DMS153 (cell line): Measurements from ENCODE around the gene ODAM.
"Not testable (repeated sequence)": the region's sequence is repeated elsewhere in the genome, so short reads cannot be mapped to it uniquely, and the experiment has no call there.

ENCODE experiments used
- DNase-seq: peaks from one replicate; lab custom pipeline; 2025; lab: John Stamatoyannopoulos, UW

ODAM gene

GRCh38 chr4:70221818-70222217 is 26.3 kb downstream of the ODAM start:
- not testable (repeated sequence) for DNase-seq

- DNase-seq = no peak
These were observed 30.3 kb downstream of the ODAM start, which contains the start of gene FDCSP for GRCh38 chr4:70225824-70226223. Gene FDCSP (plus strand): TSS chr4:70226124. CDS start chr4:70231195, 5,071 bp downstream.

GRCh38 chr4:70236125-70236524 is 40.6 kb downstream of the ODAM start:
- DNase-seq = no peak

- no peak for DNase-seq
These were observed 43.8 kb downstream of the ODAM start for GRCh38 chr4:70239131-70239883.

- no peak for DNase-seq
These were observed 44.5 kb downstream of the ODAM start for GRCh38 chr4:70239884-70240591.

- DNase-seq = not testable (repeated sequence)
These were observed 46.8 kb downstream of the ODAM start, which contains the start of gene CSN3 for GRCh38 chr4:70242297-70242696. Gene CSN3 (plus strand): TSS chr4:70242597. CDS start chr4:70244820, 2,223 bp downstream.

- no peak for DNase-seq
These were observed 47.6 kb downstream of the ODAM start for GRCh38 chr4:70243091-70243490.

GRCh38 chr4:70251250-70251944 is 55.9 kb downstream of the ODAM start:
- DNase-seq = no peak

- no peak for DNase-seq
These were observed 56.4 kb downstream of the ODAM start for GRCh38 chr4:70251945-70252277.
